Putamen (tissue), 1 donor: Measurements from ENCODE around the gene DHRSX.
"Not testable (repeated sequence)": the region's sequence is repeated elsewhere in the genome, so short reads cannot be mapped to it uniquely, and the experiment has no call there.

Experiments used
- DNase-seq: peaks from one replicate; pipeline ENCODE4 v3.0.0-alpha.2; 2016; ENCODE audit warnings: low spot score

DHRSX gene

DNA sequence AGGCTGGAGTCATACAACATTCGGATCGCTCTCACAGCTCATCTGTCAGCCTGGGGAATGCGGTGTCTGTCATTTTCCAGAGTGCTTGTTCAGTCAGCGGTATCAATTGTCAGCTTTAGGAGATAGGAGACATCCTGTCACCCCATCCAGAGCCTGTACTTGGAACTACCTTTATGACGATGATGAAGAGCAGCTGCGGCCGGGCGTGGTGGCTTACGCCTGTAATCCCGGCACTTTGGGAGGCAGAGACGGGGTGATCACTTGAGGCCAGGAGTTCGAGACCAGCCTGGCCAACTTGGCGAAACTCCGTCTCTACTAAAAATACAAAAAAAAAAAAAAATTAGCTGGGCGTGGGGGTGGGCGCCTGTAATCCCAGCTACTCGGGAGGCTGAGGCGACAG, 289.1 kb downstream of the DHRSX start:
- not testable (repeated sequence) for DNase-seq

DNA sequence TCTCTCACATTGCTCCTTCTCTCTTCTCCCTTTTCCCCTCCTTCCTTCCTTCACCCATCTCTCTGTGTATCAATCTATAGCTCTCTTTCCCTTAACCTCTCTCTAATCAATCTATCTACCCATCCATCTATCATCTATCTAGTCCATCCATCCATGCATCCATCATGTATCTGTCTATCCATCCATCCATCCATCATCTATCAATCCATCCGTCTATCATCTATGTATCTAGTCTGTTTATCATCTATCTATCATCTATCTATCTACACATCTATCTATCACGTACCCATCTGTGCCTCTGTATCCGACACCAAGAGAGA, 307.5 kb downstream of the DHRSX start:
- no peak for DNase-seq

DNA sequence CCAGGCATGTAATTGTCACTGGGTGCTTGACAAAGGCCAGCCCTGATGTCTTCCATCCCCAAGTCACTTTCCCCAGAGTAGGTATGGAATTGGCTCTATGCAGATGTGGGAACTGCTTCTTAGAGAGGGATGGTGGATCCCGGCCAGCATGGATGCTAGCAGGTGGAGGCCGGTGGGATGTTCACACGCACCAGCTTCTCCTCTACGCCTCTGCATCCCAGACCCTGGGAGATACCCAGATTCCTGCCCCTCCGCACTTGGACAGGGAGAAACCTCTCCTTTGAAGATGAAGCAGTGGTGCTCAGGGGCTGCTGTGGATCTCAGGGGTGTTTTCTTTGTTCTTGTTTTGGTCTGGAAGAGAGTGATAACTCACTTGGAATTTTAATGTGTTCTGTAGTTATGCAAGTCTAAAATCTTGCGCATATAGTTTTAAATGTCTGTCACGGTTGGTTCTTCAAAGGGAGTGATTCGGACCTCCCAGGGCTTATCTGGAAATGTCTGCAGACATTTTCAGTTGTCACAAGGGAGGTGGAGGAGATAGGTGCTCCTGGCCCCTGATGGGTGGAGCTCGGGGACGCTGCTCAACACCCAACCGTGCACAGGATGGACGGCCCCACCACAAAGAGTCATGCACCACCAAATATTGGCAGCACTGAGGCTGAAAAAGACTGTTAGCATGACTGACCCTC, 308.0 kb downstream of the DHRSX start:
- no peak for DNase-seq

DNA sequence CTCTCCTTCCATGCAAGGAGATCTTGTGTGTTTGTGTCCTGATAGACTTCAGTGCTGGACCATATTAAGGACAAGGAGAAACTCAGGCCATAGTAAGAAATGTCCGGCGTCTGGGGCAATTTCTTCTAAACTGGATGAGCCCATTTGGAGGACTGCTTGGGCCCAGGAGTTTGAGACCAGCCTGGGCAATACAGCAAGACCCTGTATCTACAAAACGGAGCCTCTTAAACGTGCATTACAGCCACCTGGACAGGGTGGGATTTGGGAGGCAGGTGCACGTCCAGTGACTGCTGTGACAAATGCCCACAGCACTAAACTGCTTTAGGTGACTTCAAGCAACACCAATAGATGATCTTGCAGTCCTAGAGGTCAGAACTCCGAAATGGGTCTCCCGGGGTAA, 311.9 kb downstream of the DHRSX start:
- DNase-seq = no peak

DNA sequence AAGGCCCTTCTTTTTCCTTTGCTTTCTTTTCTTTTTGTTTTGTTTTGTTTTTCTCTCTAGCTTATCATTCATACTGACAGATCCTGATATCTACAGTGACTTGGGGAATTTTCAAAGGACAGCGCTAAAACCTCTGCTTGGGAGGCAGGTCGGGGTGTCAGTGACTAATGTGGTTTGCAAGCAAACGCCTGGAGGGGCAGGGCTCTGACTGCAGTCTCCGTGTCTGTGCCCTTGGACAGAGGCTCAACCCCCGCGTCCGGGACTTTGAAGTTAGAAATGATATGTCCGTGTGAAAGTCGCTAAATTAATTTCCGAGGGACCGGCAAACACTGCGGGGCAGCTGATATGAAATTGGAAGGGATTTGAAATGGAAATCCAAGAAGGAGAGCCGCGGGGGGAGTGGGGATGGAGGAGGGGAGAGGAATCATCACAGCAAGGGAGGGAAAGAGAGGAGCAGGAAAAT, 312.4 kb downstream of the DHRSX start:
- DNase-seq = no peak

DNA sequence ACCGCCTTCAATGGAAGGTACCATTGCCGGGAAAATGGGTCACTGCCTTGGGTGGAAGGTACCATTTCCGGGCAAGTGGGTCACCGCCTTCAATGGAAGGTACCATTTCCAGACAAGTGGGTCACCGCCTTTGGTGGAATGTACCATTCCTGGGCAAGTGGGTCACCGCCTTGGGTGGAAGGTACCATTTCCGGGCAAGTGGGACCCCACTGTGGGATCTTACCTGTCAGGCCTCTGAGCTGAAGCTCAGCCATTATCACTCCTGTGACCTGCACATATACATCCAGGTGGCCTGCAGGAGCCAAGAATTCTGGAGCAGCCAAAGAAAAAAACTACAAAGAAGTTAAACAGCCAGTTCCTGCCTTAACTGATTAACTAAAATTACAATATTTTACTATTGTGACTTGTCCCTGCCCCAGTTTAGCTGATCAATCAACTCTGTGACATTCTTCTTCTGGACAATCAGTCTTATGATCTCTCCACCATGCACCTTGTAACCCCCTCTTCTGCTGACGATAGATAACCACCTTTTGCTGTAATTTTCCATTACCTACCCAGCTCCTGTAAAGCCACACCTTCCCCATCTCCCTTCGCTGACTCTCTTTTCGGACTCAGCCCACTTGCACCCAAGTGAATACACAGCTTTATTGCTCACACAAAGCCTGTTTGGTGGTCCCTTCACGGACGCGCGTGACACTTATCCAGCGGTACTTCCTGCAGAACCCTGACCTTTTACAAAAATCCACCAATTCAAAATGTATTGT, 313.2 kb downstream of the DHRSX start:
- DNase-seq = no peak

DNA sequence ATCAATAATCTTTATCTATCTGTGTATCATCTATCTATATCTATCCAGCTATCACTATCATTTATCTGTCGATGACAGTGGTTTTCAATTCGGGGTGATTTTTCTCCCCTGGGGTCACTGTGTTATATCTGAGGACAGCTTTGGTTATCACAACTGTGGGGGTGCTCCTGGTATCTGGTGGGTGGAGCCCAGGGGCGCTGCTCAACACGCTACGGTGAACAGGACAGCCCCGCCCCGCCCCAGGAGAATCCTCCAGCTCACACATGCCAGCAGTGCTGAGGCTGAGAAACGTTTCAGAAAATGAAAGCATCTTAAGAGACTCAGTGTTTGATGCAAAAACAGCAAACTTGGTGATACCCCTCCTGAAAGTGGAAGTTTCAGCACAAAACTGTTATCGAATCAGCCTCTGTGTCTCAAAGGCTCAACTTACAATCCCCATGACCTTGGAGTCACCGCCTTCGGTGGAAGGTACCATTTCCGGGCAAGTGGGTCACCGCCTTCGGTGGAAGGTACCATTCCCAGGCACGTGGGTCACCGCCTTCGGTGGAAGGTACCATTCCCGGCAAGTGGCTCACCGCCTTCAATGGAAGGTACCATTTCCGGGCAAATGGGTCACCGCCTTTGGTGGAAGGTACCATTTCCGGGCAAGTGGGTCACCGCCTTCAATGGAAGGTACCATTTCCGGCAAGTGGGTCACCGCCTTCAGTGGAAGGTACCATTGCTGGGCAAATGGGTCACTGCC, 315.3 kb downstream of the DHRSX start:
- no peak for DNase-seq

DNA sequence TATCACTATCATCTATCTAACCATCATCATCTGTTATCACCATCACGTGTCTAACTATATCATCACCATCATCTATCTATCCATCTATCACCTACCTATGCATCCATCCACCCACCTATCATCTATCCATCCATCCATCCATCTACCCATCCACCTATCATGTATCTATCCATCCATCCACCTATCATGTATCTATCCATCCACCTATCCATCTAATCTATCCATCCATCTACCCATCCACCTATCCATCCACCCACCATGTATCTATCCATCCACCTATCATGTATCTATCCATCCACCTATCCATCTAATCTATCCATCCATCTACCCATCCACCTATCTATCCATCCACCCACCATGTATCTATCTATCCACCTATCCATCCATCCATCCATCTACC, 316.7 kb downstream of the DHRSX start:
- no peak for DNase-seq

DNA sequence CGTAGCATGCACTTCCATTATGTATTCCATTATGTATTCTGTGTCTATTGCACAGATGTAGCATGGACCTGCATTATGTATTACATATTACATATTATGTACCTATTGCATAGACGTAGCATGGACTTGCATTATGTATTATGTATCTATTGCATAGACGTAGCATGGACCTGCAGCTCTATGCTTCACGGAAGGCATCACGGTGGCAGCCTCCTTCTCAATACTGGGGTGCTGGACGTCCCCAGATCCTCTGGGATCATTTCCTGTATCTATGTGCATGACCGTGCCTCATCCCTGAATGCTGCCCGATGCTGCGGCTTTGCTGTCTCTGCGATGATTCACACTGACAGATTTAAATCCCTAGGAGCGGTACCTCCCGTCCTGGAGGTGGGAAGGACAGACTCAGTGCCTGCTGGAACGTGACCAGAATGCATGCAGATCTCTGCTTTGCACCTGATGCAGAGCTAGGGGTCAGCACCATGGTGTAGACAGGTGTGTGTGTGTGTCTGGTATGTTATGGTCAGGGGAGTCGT, 317.5 kb downstream of the DHRSX start:
- DNase-seq = no peak

DNA sequence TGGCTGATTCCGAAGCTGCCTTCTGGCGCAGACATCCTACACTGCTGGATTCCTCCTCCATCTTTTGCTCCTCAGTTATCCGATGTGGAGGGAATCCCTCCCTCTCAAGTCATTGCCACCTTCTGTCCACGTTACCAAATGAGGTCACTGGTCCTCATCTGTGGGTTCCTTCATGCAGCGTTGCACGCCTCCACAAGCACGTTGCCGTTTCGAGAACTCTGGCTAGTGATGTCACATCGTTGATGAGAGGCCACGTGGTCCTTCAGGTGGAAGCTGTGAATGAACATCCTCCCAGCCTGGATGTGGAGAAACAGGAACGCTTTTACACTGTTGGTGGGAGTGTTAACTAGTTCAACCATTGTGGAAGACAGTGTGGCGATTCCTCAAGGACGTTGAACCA, 323.2 kb downstream of the DHRSX start:
- no peak for DNase-seq

DNA sequence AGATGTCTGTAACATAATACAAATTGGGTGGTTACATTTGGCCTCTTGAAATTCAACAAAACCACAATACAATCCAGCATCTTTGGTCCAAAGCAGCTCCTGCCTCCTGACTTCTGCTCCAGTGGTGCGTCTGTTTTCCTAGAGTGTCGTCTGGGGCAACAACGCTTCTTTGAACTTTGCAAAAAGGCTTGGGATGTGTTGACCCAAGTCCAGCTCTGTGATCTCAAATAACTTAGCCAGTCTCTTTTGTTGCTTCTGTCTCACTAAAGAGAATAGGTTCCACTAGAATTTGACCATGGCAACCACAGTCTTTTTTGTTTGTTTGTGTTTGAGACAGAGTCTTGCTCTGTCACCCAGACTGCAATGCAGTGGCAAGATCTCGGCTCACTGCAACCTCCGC, 324.0 kb downstream of the DHRSX start:
- no peak for DNase-seq

DNA sequence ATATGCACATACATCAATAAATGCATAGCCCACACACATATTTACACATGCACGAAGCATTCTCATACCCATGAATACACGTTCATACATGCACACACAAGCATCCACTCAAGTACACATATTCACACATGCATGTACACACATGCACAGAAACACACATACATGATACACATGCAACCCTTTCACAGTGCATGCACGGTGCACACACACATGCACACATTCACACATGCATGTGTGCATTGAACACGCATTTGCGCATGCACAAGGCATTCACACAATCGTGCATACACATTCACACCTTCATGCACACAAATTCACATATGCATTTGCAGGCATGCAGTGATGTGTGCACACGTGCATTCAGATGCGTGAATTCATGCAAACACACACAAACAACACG, 324.5 kb downstream of the DHRSX start:
- DNase-seq = no peak

DNA sequence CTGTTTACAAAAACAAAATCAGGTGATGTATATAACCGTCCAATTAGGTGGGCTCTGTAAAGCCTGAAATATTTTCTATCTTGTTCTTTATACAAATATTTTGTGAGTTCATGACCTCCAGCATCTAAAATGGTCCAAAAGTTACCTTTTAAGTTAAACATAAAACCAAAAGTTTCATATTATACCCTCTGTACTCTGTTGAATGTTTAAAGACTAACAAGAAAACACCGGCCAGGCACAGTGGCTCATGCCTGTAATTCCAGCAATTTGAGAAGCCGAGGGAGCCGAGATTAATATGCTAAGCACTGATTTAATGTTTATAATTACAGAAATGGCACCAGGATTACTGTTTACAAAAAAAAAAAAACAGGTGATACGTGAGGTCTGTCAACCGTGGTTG, 328.4 kb downstream of the DHRSX start:
- no peak for DNase-seq
